Panc1 (cell line): ENCODE measurements around the gene TRIO. TPM values are rescaled to one million over a fixed set of nuclear protein-coding genes. Genes with fewer than 3 reads are reported as not detected.

Experiments
- ATAC-seq: fragments of 200-7000 bp; cut with Tn5 transposase; 2 replicates; pipeline ENCODE4 v1.9.1; 2020; ENCODE audit warnings: mild to moderate bottlenecking, moderate library complexity
- BruUV-seq: library from RNA; stranded (reverse); fragments of 400-500 nt; replicated peaks from 2 replicates; lab custom pipeline; 2021; lab: Mats Ljungman, UMichigan
- CTCF ChIA-PET: fragments of 300-600 bp; sonication (Branson Sonifier 250); formaldehyde crosslinking; loops from one replicate; lab custom pipeline; 2022; ENCODE audit warnings: antibody characterized with exemption; lab: Charles Lee
- POLR2A ChIA-PET: fragments of 300-600 bp; sonication (Branson Sonifier 250); formaldehyde crosslinking; loops from one replicate; lab custom pipeline; 2022; ENCODE audit warnings: antibody characterized with exemption; lab: Charles Lee
- DNase-seq: peaks from one replicate; pipeline ENCODE4 v3.0.0-alpha.2; 2010; ENCODE audit warnings: low read depth, low spot score
- H3K27ac ChIP-seq: 2 replicates; pipeline ENCODE4 v1.5.1; 2011; ENCODE audit warnings: mild to moderate bottlenecking, low read length, inconsistent platforms
- H3K27me3 ChIP-seq: fragments of 200-500 bp; sonication (Bioruptor generic); 2 replicates; pipeline ENCODE4 v1.6.0; 2014; ENCODE audit warnings: low read length, inconsistent platforms; ENCODE audit not compliant: control insufficient read depth, insufficient read depth
- H3K36me3 ChIP-seq: fragments of 200-500 bp; sonication (Bioruptor generic); 2 replicates; pipeline ENCODE4 v1.5.1; 2014; ENCODE audit warnings: inconsistent platforms, mild to moderate bottlenecking, low read length, moderate library complexity; ENCODE audit not compliant: control insufficient read depth, insufficient read depth
- H3K4me1 ChIP-seq: 2 replicates; pipeline ENCODE4 v1.5.1; 2011; ENCODE audit warnings: inconsistent platforms, mild to moderate bottlenecking, low read length, moderate library complexity; ENCODE audit not compliant: control insufficient read depth, insufficient read depth
- H3K4me3 ChIP-seq, 2 experiments: 2 replicates each; pipeline ENCODE4 v1.5.1; 2011 to 2012; ENCODE audit warnings: low read depth in 2 of 2, low read length in 2 of 2, mild to moderate bottlenecking in 2 of 2, inconsistent platforms in 1 of 2, moderate library complexity in 1 of 2
- H3K9me3 ChIP-seq: fragments of 200-500 bp; sonication (Bioruptor generic); 2 replicates; pipeline ENCODE4 v1.5.1; 2014; ENCODE audit warnings: low read depth, mild to moderate bottlenecking, inconsistent platforms, low read length, moderate library complexity; ENCODE audit not compliant: control insufficient read depth, insufficient read depth
- POLR2AphosphoS5 ChIP-seq: IDR thresholded peaks from 2 replicates; pipeline ENCODE4 v1.6.1; 2012; ENCODE audit warnings: mild to moderate bottlenecking, low read depth, low read length, moderate library complexity
- SIN3A ChIP-seq: IDR thresholded peaks from 2 replicates; pipeline ENCODE4 v1.6.1; 2012; ENCODE audit warnings: low read depth, mild to moderate bottlenecking, low read length, moderate library complexity, borderline replicate concordance; ENCODE audit not compliant: insufficient read depth
- TCF7L2 ChIP-seq: IDR thresholded peaks from 2 replicates; pipeline ENCODE4 v1.6.1; 2011; ENCODE audit warnings: mild to moderate bottlenecking, low read depth, low read length, inconsistent platforms
- in situ Hi-C: cut with HindIII; loops from 2 replicates; pipeline ENCODE4 v1.10.0; 2016; ENCODE audit warnings: low sequenced_read_pairs, low pct_unique_long_range_greater_than_20kb
- intact Hi-C: fragments of 100-400 bp; cut with micrococcal nuclease; formaldehyde crosslinking; loops from one replicate; pipeline ENCODE4 v1.10.0; 2022; ENCODE audit not compliant: unreplicated experiment
- total RNA-seq: library from RNA; stranded (reverse); gene quantifications from one replicate; pipeline ENCODE4 v1.2.1, GENCODE V29; 2021; ENCODE audit not compliant: unreplicated experiment
- TF ChIP-seq, protein P1 (sequence below), 2 experiments: IDR thresholded peaks; 2 replicates each; pipeline ENCODE4 v1.6.1; 2011 to 2012; ENCODE audit warnings: low read depth in 2 of 2, control low read depth in 1 of 2, low read length in 1 of 2, mild to moderate bottlenecking in 1 of 2, moderate library complexity in 1 of 2; ENCODE audit not compliant: insufficient read depth in 1 of 2
- TF ChIP-seq, protein P2 (sequence below): fragments of 450-650 bp; IDR thresholded peaks from 2 replicates; pipeline ENCODE4 v1.5.1; 2017; ENCODE audit warnings: mild to moderate bottlenecking

The TRIO gene
- total RNA-seq, 1 experiment from 2014 or later: 349 TPM

DNA sequence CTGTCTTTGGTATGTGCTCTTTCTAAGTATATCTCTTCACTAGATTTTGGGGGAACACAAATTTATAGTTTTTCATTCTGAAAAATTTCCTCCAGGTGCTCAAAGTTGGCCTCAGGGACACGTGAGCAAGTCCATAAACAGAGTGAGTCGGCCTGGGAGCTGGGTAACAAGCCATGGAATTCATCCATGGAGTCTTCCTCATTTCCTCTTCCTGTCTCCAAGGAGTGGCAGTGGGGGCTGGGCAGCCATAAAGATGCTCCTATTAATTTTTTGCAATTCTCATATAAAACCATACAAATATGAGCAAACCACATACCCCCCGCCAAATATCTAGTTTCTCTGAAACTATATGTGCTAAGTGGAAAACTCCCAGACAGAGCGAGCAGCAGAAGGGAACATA lies 301.9 kb downstream of the TRIO start:
- no TSS peak for BruUV-seq
- in situ Hi-C loops (no loop called here), intact Hi-C loops (no loop called here)
- DNase-seq (no peak), ATAC-seq (no peak)
- CTCF ChIA-PET: no interaction called here
- Histone ChIP-seq H3K36me3 (peaks cover 11% of the 10 kb centered on the region), H3K27ac (no peak overlapping the region), H3K27me3 (no peaks in the 10 kb centered on the region), H3K4me3 (no peak overlapping the region; a peak in 1 of 4 replicates), H3K4me1 (peaks cover 26% of the 10 kb centered on the region), H3K9me3 (no peaks in the 10 kb centered on the region)
- POLR2A ChIA-PET: no interaction called here
- TF ChIP-seq TCF7L2: no peak
- TF ChIP-seq, protein P1, sequence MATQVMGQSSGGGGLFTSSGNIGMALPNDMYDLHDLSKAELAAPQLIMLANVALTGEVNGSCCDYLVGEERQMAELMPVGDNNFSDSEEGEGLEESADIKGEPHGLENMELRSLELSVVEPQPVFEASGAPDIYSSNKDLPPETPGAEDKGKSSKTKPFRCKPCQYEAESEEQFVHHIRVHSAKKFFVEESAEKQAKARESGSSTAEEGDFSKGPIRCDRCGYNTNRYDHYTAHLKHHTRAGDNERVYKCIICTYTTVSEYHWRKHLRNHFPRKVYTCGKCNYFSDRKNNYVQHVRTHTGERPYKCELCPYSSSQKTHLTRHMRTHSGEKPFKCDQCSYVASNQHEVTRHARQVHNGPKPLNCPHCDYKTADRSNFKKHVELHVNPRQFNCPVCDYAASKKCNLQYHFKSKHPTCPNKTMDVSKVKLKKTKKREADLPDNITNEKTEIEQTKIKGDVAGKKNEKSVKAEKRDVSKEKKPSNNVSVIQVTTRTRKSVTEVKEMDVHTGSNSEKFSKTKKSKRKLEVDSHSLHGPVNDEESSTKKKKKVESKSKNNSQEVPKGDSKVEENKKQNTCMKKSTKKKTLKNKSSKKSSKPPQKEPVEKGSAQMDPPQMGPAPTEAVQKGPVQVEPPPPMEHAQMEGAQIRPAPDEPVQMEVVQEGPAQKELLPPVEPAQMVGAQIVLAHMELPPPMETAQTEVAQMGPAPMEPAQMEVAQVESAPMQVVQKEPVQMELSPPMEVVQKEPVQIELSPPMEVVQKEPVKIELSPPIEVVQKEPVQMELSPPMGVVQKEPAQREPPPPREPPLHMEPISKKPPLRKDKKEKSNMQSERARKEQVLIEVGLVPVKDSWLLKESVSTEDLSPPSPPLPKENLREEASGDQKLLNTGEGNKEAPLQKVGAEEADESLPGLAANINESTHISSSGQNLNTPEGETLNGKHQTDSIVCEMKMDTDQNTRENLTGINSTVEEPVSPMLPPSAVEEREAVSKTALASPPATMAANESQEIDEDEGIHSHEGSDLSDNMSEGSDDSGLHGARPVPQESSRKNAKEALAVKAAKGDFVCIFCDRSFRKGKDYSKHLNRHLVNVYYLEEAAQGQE (IDR thresholded peaks at IDR 0.05; ENCODE audit: insufficient read depth in 1 of 2, low read depth in 2 of 2, low read length in 1 of 2): no peak
- no peak for TF ChIP-seq POLR2AphosphoS5
- TF ChIP-seq SIN3A: no peak
- TF ChIP-seq, protein P2, sequence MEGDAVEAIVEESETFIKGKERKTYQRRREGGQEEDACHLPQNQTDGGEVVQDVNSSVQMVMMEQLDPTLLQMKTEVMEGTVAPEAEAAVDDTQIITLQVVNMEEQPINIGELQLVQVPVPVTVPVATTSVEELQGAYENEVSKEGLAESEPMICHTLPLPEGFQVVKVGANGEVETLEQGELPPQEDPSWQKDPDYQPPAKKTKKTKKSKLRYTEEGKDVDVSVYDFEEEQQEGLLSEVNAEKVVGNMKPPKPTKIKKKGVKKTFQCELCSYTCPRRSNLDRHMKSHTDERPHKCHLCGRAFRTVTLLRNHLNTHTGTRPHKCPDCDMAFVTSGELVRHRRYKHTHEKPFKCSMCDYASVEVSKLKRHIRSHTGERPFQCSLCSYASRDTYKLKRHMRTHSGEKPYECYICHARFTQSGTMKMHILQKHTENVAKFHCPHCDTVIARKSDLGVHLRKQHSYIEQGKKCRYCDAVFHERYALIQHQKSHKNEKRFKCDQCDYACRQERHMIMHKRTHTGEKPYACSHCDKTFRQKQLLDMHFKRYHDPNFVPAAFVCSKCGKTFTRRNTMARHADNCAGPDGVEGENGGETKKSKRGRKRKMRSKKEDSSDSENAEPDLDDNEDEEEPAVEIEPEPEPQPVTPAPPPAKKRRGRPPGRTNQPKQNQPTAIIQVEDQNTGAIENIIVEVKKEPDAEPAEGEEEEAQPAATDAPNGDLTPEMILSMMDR: no peak

DNA sequence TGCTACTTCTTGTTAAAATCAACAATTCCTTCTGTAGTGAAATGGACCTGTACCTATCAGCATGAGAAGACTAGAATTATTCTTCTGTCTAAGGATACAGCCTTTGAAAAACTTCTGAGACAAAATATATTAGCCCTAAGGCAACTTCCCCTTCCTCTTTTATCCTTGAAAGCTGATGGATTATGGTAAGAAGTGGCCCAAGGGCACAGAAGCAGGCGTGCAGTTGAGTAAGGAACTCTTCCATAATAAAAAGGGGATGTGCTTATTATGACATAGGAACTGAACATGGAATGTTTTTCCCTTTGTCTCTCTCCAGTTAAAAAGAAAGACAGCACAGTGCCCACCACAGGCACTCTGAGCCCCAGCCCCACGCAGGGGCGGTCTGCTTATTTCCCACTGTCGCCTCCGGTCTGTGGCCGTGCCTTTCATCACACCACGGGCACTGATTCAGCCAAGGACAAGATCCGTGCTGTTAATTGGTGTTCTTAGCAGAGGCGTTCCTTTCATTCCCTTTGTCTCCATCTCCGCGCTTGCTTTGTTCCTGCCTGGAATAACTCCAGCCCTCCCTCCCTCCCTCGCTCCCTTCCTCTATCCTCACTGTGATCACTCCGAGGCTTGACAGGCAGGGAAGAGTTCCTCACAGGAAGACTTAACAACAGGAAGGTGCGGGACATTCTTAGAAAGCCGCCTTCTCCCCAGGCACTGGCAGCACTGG lies 302.6 kb downstream of the TRIO start:
- TF ChIP-seq POLR2AphosphoS5: no peak
- no peak for TF ChIP-seq SIN3A
- TF ChIP-seq, protein P2: no peak
- TF ChIP-seq, protein P1 (IDR thresholded peaks at IDR 0.05; ENCODE audit: insufficient read depth in 1 of 2, low read depth in 2 of 2, low read length in 1 of 2): no peak
- TF ChIP-seq TCF7L2: no peak
- BruUV-seq: no TSS peak
- in situ Hi-C loops (no loop called here), intact Hi-C loops (no loop called here)
- DNase-seq (no peak), ATAC-seq (no peak)
- Histone ChIP-seq H3K27ac (no peak overlapping the region), H3K9me3 (no peaks in the 10 kb centered on the region), H3K36me3 (peaks cover 16% of the 10 kb centered on the region), H3K4me3 (no peak overlapping the region; a peak in 1 of 4 replicates), H3K4me1 (peaks cover 26% of the 10 kb centered on the region), H3K27me3 (no peaks in the 10 kb centered on the region)
- CTCF ChIA-PET: no interaction called here
- POLR2A ChIA-PET: interaction anchor here (0.6 kb wide), 1 partner anchor 465 kb away, joined by 4 read pairs; no protein-coding TSS in a partner anchor
